Kidney epithelial cell (primary cell): ENCODE measurements around the gene ABHD16A. TPM values are rescaled to one million over a fixed set of nuclear protein-coding genes. Genes with fewer than 3 reads are reported as not detected.

Source experiments
- DNase-seq: peaks from one replicate; pipeline ENCODE4 v3.0.0-alpha.2; 2010; ENCODE audit warnings: low read depth
- H3K27me3 ChIP-seq: 2 replicates; pipeline ENCODE4 v1.6.0; 2011; ENCODE audit warnings: low read length; ENCODE audit not compliant: control insufficient read depth, insufficient read depth
- H3K36me3 ChIP-seq: 2 replicates; pipeline ENCODE4 v1.5.1; 2011; ENCODE audit warnings: low read length; ENCODE audit not compliant: control insufficient read depth, insufficient read depth
- H3K4me3 ChIP-seq: 2 replicates; pipeline ENCODE4 v1.5.1; 2011; ENCODE audit warnings: low read depth, mild to moderate bottlenecking, control low read depth, low read length
- total RNA-seq: library from RNA; depleted of rRNA; stranded (reverse); fragments of >200 nt; gene quantifications from 2 replicates; pipeline ENCODE4 v1.2.3, GENCODE V29; 2015
- TF ChIP-seq, protein P1 (sequence below): IDR thresholded peaks from 2 replicates; pipeline ENCODE4 v1.5.1; 2011; ENCODE audit warnings: mild to moderate bottlenecking, moderate library complexity, low read length, control low read depth, inconsistent platforms; ENCODE audit not compliant: insufficient read depth, poor library complexity, severe bottlenecking

Gene ABHD16A
- total RNA-seq, 1 donor from 2014 or later: 43.8 TPM

DNA sequence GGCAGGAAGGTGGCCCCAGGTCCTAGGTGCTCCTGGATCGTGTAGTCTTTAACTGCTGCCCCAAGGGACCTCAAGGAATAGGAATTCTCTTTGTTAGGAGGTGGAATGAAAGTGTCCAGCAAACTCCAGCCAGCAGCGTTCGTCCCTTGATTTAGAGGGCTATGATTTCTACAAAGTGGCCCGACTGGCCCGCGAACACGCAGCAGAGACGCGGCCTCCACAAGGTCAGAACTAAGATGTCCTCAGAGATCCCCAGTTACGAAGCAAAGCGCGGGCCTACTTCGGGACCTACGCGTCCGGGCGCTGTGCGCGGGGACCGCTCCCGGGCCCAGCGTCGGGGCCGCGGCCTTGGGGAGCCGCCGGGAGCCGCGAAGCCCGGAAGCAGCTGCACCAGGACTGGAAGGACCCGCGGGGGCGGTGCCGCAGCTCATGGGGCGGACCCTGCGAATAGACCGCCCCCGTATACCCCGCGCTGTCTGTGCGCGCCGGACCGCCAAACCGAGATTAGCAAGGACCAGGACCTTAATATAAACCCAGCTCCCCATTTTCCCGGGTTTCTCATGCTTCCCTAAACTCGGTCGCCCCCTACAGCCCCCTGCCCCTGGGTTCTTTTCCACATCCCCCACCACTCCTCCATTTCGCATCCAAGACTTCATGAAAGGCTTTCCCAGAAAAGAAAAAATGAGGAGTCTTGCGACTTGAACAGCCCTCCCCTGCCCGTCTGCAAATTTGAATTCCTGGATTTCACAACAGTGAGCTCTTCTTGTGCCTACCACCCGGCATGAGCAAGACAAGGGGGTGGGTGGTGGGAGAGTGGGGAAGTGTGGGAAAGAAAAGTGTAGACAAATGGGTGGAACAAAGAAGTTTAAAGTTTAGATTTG lies 42.5 kb downstream of the ABHD16A start, which contains the start of gene C6orf47:
TSS of gene C6orf47 (minus strand) at position 398 of the 881 bp plus-strand sequence. CDS start 831 bp downstream, outside the sequence.
- Histone ChIP-seq H3K36me3 (no peaks in the 10 kb centered on the region), H3K27me3 (no peaks in the 10 kb centered on the region), H3K4me3 (peak within 1 kb of the TSS; percentile 77)
- DNase-seq: peak; percentile 37
- TF ChIP-seq, protein P1, sequence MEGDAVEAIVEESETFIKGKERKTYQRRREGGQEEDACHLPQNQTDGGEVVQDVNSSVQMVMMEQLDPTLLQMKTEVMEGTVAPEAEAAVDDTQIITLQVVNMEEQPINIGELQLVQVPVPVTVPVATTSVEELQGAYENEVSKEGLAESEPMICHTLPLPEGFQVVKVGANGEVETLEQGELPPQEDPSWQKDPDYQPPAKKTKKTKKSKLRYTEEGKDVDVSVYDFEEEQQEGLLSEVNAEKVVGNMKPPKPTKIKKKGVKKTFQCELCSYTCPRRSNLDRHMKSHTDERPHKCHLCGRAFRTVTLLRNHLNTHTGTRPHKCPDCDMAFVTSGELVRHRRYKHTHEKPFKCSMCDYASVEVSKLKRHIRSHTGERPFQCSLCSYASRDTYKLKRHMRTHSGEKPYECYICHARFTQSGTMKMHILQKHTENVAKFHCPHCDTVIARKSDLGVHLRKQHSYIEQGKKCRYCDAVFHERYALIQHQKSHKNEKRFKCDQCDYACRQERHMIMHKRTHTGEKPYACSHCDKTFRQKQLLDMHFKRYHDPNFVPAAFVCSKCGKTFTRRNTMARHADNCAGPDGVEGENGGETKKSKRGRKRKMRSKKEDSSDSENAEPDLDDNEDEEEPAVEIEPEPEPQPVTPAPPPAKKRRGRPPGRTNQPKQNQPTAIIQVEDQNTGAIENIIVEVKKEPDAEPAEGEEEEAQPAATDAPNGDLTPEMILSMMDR: no peak

DNA sequence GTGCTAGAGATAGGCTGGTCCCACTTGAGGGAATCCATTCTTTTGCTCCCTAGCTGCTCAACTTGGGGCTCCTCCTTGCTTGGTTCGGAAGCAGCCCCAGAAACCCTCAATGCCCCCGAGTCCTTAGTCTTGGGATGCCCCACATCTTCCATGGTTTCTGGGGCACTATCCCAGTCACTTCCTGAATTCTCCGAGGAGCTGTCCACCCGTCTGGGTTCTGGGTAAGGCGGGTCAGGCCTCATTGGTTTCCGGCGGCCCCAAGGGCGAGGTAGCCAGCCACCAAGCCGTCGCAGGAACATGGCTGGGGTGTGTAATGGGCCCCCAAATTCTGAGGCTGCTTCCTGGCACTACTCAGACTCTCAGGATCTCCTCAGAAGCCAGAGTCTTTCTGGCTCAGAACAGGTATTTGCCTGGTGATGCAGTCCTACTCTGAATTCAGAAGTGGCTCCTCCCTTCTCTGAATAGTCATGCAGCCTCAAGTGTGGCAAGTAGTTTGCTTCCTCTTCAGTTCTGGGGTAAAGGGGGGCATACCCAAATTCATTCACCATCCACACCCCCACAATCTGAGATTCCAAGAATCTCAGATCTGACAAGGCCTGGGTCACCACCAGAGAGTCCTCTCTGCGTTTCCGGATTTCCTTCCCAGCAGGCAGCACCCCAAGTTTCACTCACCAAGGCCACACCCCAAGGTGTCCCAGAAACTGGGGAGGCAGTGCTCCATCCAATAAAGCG lies 43.3 kb downstream of the ABHD16A start:
- no peaks in the 10 kb centered on the region for H3K36me3 ChIP-seq
- TF ChIP-seq, protein P1: no peak
- peak overlapping the region; percentile 77 for H3K4me3 ChIP-seq
- H3K27me3 ChIP-seq: no peaks in the 10 kb centered on the region
- no peak for DNase-seq

- Histone ChIP-seq H3K4me3 (peak overlapping the region; percentile 77), H3K36me3 (no peaks in the 10 kb centered on the region)
- DNase-seq: no peak
Observed at GRCh38 chr6:31658983-31659648, 44.0 kb downstream of the ABHD16A start.

DNA sequence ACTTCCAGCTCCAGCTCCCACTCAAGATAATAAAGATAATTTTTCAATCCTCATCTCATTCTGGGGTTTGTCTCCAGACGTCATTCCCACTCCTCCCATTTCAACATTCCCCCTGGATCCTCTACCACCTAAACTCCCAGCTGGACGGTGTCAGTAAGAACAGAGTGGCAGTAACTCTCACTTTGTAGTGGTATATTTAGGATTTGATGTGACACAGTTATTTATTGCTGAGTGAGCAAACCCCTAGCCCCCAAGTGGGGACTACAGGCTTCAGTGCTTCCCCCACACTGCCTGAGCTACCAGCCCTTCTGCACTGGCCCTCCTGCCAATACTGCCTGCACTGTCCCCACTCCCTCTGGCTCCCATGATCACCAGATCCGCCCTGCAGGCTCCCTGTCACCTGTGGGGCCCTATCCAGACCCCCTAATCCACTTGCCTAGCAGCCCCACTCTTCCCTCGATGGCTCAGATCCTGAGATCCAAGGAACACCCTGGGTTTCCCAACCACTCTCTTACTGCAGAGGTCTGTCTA lies 44.9 kb downstream of the ABHD16A start:
- no peaks in the 10 kb centered on the region for H3K36me3 ChIP-seq
- no peaks in the 10 kb centered on the region for H3K27me3 ChIP-seq
- no peak for DNase-seq
- H3K4me3 ChIP-seq: no peak overlapping the region
- TF ChIP-seq, protein P1: no peak

More at GRCh38 chr6:31658983-31659648, 44.0 kb downstream of the ABHD16A start:
- TF ChIP-seq, protein P1: no peak
- no peaks in the 10 kb centered on the region for H3K27me3 ChIP-seq

- no peaks in the 10 kb centered on the region for H3K36me3 ChIP-seq
- H3K27me3 ChIP-seq: no peaks in the 10 kb centered on the region
- TF ChIP-seq, protein P1: no peak
- DNase-seq: no peak
- no peak overlapping the region for H3K4me3 ChIP-seq
Observed at GRCh38 chr6:31657406-31658157, 45.5 kb downstream of the ABHD16A start.
